ENCODE measurements around the gene OR2V1. TPM values are rescaled to one million over a fixed set of nuclear protein-coding genes. Genes with fewer than 3 reads are reported as not detected.

Gene OR2V1
- total and polyA plus RNA-seq, 2 of the 13 experiments (the other 11 are each of a cell fraction or from before 2014, with no cell fraction given) = not detected

DNA sequence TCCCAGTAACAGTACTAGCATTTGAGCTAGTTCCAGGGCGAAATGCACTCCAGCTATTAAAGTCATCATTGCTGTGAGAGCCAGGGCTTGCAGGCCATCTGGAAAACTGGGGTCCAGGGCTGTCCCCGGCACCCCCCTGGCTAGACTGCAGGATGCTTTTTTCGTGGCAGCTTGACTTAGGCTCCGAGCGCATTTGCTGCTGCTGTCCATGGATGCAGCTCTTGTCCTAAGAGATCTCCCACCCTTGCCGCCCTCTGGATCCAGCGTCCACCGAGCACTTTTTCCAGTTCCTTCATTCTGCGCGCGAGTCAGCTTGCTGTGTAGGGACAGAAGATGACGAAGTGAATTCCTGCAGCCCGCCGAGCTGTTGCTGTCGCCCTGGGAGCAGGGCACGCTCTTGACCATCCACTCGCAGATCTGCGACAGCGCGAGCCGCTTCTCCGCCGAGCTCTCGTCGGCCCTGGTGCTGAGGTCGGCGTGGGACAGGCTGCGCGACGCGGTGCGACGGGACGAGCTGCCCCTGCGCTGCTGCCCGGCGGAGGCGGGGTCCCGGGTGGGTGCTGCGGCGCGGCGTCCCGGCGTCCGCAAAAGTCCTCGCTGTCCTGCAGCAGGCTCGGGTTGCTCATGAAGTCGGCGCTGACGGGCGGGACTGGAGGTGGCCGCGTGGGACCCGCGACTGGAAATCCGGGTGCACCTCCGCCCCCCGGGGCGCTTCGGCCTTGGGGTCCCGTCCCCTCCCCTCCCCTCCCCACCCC is 30.7 kb downstream of the OR2V1 start:
- DNase-seq (ENCODE audit: low spot score) (no peak), FAIRE-seq (no peak)

GRCh38 chr5:181099602-181100086 is 31.3 kb downstream of the OR2V1 start:
- no peak; the same call in 1 of the 3 replicates for ATAC-seq
- no peak for DNase-seq (ENCODE audit: low spot score)
- intact Hi-C loops (cut with micrococcal nuclease; ENCODE audit: unreplicated experiment) (no loop called here), in situ Hi-C loops (cut with HindIII; ENCODE audit: extremely low pct_ligation_motif_present, low pct_unique_long_range_greater_than_20kb) (no loop called here)
- H3K27me3 ChIP-seq (ENCODE audit: control insufficient read depth in 1 of 2, insufficient read depth in 2 of 2, low read length in 2 of 2) = peaks cover 2 to 18% of the 10 kb centered on the region in 2 experiments; a peak in 3 of 5 replicates
- H3K4me1 ChIP-seq (ENCODE audit: insufficient read depth, low read length) = no peaks in the 10 kb centered on the region
- H3K9ac ChIP-seq (ENCODE audit: insufficient read depth, low read depth, low read length) = no peak overlapping the region
- ChIA-PET POLR2A (no interaction called here), CTCF (ENCODE audit: low intra/inter-chr PET ratio, low total read pairs) (no interaction called here)
- H3K9me3 ChIP-seq (ENCODE audit: low read length) = no peaks in the 10 kb centered on the region
- no peak overlapping the region for H3K4me2 ChIP-seq (ENCODE audit: low read depth, low read length)
- H3K79me2 ChIP-seq (ENCODE audit: insufficient read depth, low read length) = no peaks in the 10 kb centered on the region
- no peak overlapping the region for H3K4me3 ChIP-seq (replicated peaks in 1 of 3; ENCODE audit: insufficient read depth in 1 of 3, low read depth in 2 of 3, low read length in 3 of 3)
- BruUV-seq (replicated peaks) = no TSS peak
- H3K27ac ChIP-seq (ENCODE audit: extremely low read length, insufficient read depth, low read length) = no peak overlapping the region
- no peaks in the 10 kb centered on the region for H3K36me3 ChIP-seq (replicated peaks in 1 of 2; ENCODE audit: control insufficient read depth in 1 of 2, insufficient read depth in 2 of 2, low read length in 2 of 2)
- H4K20me1 ChIP-seq (ENCODE audit: insufficient read depth, low read length) = no peaks in the 10 kb centered on the region
- no peak overlapping the region for H2AFZ ChIP-seq (ENCODE audit: low read length)
- no peak for FAIRE-seq
- WGBS (ENCODE audit: low lambda C conversion rate) = 19% methylated on average over 5 of the region's 11 CpGs
- TF ChIP-seq ZSCAN25 (CRISPR knock-in tag; IDR thresholded peaks at IDR 0.05) (no peak), ZHX2 (IDR thresholded peaks at IDR 0.05; ENCODE audit: low read depth) (no peak), ZHX2 (CRISPR knock-in tag; IDR thresholded peaks at IDR 0.05; ENCODE audit: borderline replicate concordance) (no peak), XRCC5 (optimal IDR thresholded peaks at IDR 0.05; ENCODE audit: low read length) (no peak), EHMT2 (IDR thresholded peaks at IDR 0.05; ENCODE audit: borderline replicate concordance, low read depth, low read length) (no peak), ZNF484 (CRISPR knock-in tag; IDR thresholded peaks at IDR 0.05; ENCODE audit: borderline replicate concordance, low read depth) (no peak), KMT2B (CRISPR knock-in tag; IDR thresholded peaks at IDR 0.05) (no peak)
- TF ChIP-seq, protein P1, sequence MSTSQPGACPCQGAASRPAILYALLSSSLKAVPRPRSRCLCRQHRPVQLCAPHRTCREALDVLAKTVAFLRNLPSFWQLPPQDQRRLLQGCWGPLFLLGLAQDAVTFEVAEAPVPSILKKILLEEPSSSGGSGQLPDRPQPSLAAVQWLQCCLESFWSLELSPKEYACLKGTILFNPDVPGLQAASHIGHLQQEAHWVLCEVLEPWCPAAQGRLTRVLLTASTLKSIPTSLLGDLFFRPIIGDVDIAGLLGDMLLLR (CRISPR knock-in tag; IDR thresholded peaks at IDR 0.05) = no peak

More for the DNA sequence above, 30.7 kb downstream of the OR2V1 start:
- ChIA-PET CTCF (ENCODE audit: low intra/inter-chr PET ratio, low total read pairs) (no interaction called here), POLR2A (no interaction called here)
- intact Hi-C loops (cut with micrococcal nuclease; ENCODE audit: unreplicated experiment) = no loop called here
- peak; percentile 55 for ATAC-seq
- Histone ChIP-seq H2AFZ (ENCODE audit: low read length) (no peak overlapping the region), H3K36me3 (replicated peaks in 1 of 2; ENCODE audit: control insufficient read depth in 1 of 2, insufficient read depth in 2 of 2, low read length in 2 of 2) (no peaks in the 10 kb centered on the region), H3K27ac (ENCODE audit: extremely low read length, insufficient read depth, low read length) (no peak overlapping the region), H3K27me3 (ENCODE audit: control insufficient read depth in 1 of 2, insufficient read depth in 2 of 2, low read length in 2 of 2) (peaks cover 2 to 18% of the 10 kb centered on the region in 2 experiments; a peak in 3 of 5 replicates), H3K9ac (ENCODE audit: insufficient read depth, low read depth, low read length) (no peak overlapping the region), H3K4me1 (ENCODE audit: insufficient read depth, low read length) (no peaks in the 10 kb centered on the region), H3K4me2 (ENCODE audit: low read depth, low read length) (0 out of 2 replicates have a peak overlapping the region, but pooled peaks have one; percentile 7), H3K79me2 (ENCODE audit: insufficient read depth, low read length) (no peaks in the 10 kb centered on the region), H3K9me3 (ENCODE audit: low read length) (no peaks in the 10 kb centered on the region), H4K20me1 (ENCODE audit: insufficient read depth, low read length) (no peaks in the 10 kb centered on the region), H3K4me3 (replicated peaks in 1 of 3; ENCODE audit: insufficient read depth in 1 of 3, low read depth in 2 of 3, low read length in 3 of 3) (no peak overlapping the region)
- BruUV-seq (replicated peaks) = no TSS peak
- TF ChIP-seq JUN (CRISPR knock-in tag; IDR thresholded peaks at IDR 0.05) (no peak), ZNF329 (CRISPR knock-in tag; IDR thresholded peaks at IDR 0.05; ENCODE audit: low read depth) (peak; percentile 91), HNRNPK (IDR thresholded peaks at IDR 0.05; ENCODE audit: low read depth, low read length, poor library complexity, severe bottlenecking) (peak; percentile 97)
- in situ Hi-C loops (cut with HindIII; ENCODE audit: extremely low pct_ligation_motif_present, low pct_unique_long_range_greater_than_20kb) = no loop called here
- WGBS (ENCODE audit: low lambda C conversion rate) = 27% methylated on average over 9 of the region's 62 CpGs
